GM12874 (cell line): Measurements from ENCODE around the gene ZNF423.

Experiments used
- TF ChIP-seq, protein P1 (sequence below): IDR thresholded peaks from 2 replicates; pipeline ENCODE4 v1.5.1; 2011; ENCODE audit warnings: low read depth, mild to moderate bottlenecking, control low read depth, low read length, moderate library complexity; ENCODE audit not compliant: insufficient read depth

ZNF423 gene

DNA sequence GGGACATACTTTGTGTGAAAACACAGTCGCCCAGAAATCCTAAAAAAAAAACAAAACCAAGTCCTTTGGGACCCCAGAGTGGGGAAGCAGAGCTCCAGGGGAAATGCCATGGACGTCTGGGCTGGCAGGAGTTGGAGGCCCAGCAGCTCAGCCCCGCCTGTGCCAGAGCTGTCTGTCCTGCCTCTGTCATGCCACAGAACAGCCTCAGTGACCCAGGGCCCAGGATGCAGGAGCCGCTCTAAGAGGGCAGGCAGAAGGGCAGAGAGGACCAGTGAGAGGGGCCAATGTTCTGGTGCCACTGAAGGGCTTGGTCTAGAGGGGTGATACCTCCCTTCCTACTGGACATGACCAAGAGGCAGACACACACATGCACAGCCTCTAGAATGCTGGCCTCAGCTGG, 316.2 kb downstream of the ZNF423 start:
- TF ChIP-seq, protein P1, sequence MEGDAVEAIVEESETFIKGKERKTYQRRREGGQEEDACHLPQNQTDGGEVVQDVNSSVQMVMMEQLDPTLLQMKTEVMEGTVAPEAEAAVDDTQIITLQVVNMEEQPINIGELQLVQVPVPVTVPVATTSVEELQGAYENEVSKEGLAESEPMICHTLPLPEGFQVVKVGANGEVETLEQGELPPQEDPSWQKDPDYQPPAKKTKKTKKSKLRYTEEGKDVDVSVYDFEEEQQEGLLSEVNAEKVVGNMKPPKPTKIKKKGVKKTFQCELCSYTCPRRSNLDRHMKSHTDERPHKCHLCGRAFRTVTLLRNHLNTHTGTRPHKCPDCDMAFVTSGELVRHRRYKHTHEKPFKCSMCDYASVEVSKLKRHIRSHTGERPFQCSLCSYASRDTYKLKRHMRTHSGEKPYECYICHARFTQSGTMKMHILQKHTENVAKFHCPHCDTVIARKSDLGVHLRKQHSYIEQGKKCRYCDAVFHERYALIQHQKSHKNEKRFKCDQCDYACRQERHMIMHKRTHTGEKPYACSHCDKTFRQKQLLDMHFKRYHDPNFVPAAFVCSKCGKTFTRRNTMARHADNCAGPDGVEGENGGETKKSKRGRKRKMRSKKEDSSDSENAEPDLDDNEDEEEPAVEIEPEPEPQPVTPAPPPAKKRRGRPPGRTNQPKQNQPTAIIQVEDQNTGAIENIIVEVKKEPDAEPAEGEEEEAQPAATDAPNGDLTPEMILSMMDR: no peak

DNA sequence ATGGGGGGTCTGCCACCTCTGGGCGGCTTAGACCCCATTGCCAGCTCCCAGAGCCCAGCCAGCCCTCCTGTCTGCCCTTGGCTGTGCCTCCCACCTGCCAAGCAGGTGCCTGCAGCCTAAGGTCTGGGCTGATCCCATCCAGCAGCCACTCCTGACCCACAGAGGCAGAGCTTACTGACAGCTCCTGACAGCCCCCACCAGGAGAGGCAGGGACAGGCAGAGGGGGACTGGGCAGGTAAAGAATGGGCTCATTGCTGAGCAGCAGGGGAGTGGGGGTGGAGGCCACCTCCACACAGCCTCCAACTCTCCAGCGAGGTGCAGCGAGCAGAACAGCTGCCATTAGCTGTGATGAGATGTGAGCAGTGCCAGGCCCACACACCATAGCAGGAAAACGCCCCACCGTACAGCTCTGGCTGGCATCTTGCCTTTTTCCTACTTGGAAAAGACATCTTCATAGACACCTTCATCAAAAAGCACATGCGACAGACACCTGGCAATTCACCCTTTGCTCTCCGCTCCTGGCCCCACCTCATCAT, 317.9 kb downstream of the ZNF423 start:
- TF ChIP-seq, protein P1: no peak

DNA sequence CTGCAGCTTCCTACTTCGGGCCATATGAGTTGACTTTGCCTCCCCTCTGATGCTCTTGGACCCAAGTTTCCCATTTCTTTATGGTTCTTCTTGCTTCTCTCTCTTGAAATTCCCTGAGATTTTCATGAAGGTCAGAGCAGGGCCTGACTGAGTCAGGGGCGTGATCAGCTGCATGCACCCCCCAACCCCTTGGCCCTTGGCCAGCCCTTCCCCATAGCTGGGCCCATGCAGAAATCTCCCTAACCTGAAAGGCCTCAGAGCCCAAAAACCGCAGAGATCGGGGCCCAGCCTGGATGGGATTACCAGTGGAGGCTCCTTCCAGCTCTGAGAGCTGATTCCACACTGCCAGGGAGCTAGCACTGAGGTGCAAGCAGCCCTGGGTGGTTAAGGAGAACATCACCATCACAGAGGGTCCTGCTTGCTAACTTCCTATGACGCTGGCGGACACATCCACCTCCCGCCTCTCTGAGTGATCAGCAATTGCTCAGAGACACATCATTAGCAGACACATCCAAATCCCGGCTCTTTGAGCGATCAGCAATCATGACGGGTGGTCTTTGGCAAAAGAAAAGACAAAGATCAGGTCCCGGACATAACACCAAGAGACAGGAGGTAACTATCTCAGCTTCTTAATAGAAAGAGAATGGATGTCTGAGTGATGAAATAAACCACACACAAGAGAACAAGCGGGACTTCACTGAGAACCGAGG, 320.9 kb downstream of the ZNF423 start:
- TF ChIP-seq, protein P1: no peak

DNA sequence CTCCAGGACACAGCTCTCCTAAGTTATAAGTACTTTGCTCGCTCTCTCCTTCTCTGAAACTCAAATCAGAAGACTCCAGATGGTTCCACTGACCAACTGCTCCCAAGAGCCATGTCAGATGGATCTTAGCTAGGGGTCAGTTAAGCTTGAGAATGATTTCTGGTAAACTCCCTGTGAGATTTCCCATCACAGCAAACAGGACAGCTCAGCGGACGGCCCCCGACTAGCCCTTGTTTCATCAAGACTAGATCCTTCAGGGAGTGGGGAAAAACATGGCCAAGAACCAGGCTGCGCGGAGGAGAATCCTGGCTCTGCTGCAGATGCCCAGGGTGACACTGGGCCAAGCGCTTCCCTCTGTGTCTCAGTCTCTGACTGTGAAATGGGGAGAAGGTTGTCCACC, 322.5 kb downstream of the ZNF423 start:
- TF ChIP-seq, protein P1: no peak

GRCh38 chr16:49532873-49533272, 323.0 kb downstream of the ZNF423 start:
- TF ChIP-seq, protein P1: no peak

DNA sequence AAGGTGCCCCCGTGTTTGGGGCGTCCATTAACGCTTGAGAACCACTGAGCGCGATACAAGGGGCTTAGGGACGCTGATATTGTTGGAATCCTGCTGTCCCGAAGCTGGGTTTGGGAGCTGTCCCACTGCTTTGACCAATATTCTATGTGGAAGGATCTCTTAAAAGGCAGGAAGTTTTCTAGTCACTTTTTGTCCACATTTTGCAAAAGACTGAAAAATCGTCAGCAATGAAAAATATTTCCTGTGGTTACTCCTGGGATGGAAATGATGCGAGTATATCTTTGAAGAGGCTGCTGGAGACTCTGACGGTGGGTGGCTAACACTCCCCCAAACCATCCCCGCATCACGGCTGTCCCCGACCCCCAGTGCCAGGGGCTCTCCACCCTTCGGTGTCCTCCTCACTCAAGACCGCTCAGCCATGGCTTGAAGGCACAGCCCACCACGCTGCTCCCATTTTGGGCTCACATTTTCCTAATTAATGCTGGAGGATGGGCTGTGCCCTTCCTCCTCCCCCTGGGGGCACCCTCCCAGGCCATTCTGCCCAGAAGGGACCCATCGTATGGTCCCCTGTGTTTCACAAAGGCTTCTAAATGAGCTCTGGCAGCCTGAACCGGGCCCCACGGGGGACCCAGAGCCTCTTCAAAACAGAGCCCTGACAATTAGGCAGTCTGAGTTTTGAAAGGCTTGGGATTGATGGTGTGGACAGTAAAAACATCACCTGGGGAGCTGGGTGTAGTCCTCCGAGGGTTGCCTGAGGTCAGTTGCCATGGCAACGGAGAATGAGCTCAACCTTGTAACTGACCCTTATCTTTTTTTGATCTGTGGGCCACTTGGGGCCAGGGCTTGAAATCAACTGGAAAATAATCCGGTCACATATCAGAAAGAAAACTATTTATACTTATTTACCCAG, 323.7 kb downstream of the ZNF423 start:
- TF ChIP-seq, protein P1: no peak

DNA sequence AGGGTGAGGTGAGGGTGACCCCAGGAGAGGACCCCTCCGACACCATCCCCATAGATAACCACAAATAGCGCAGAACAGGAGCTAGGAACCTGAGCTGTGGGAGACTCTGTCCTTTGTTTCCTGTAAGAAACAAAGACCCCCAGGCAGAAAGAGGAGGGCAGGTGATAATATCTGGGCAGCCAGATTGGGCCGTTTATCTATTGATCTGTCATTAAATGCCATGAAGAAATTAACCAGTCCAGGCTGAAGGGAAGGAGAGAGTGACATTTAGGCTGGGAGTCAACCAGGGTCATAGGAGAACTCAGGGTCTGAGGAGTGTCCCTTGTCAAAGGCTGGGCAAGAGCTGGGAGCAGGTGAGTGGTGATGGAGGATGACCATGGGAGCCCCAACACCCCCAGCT, 324.5 kb downstream of the ZNF423 start:
- TF ChIP-seq, protein P1: no peak
